IMR-90 (cell line): Measurements from ENCODE around the gene ABL2. TPM values are rescaled to one million over a fixed set of nuclear protein-coding genes. Genes with fewer than 3 reads are reported as not detected.
"Not testable (repeated sequence)": the region's sequence is repeated elsewhere in the genome, so short reads cannot be mapped to it uniquely, and the experiment has no call there.

Experiments used
- ATAC-seq: fragments of 200-7000 bp; cut with Tn5 transposase; 2 replicates; pipeline ENCODE4 v1.9.1; 2020; ENCODE audit warnings: low read depth, mild to moderate bottlenecking, moderate library complexity
- BruUV-seq: library from RNA; stranded (reverse); fragments of 400-500 nt; replicated peaks from 2 replicates; lab custom pipeline; 2021; lab: Mats Ljungman, UMichigan
- CTCF ChIA-PET: fragments of 300-600 bp; formaldehyde crosslinking; extraction: SDS; loops from one replicate; lab custom pipeline; 2021; ENCODE audit warnings: antibody characterized with exemption; lab: Yijun Ruan, JAX
- POLR2A ChIA-PET: fragments of 300-600 bp; sonication (Branson Sonifier 250); formaldehyde crosslinking; loops from one replicate; lab custom pipeline; 2022; ENCODE audit warnings: antibody characterized with exemption; ENCODE audit not compliant: unreplicated experiment; lab: Charles Lee
- DNase-seq: peaks from one replicate; pipeline ENCODE4 v3.0.0; 2013
- H2AFZ ChIP-seq: replicated peaks from 2 replicates; pipeline ENCODE3; 2013; ENCODE audit warnings: low read length, mild to moderate bottlenecking; ENCODE audit not compliant: poor library complexity
- H2AK5ac ChIP-seq: 2 replicates; pipeline ENCODE4 v1.6.1; 2013; ENCODE audit warnings: low read depth, low read length, inconsistent platforms
- H2AK9ac ChIP-seq: replicated peaks from 2 replicates; pipeline ENCODE3; 2013; ENCODE audit warnings: mild to moderate bottlenecking, low read depth, low read length, moderate library complexity; ENCODE audit not compliant: poor library complexity
- H2BK120ac ChIP-seq: 2 replicates; pipeline ENCODE4 v1.6.1; 2013; ENCODE audit warnings: low read depth, low read length, inconsistent platforms
- H2BK15ac ChIP-seq: 3 replicates; pipeline ENCODE4 v1.6.1; 2013; ENCODE audit warnings: low read depth, low read length, inconsistent platforms
- H2BK20ac ChIP-seq: 2 replicates; pipeline ENCODE4 v1.6.1; 2013; ENCODE audit warnings: low read depth, mild to moderate bottlenecking, inconsistent platforms, low read length, moderate library complexity
- H2BK5ac ChIP-seq: 2 replicates; pipeline ENCODE4 v1.6.1; 2013; ENCODE audit warnings: mild to moderate bottlenecking, low read depth, low read length, inconsistent platforms; ENCODE audit not compliant: poor library complexity, severe bottlenecking
- H3K14ac ChIP-seq: replicated peaks from 2 replicates; pipeline ENCODE4 v1.6.1; 2013; ENCODE audit warnings: low read depth, low read length, inconsistent platforms
- H3K18ac ChIP-seq: 2 replicates; pipeline ENCODE4 v1.6.1; 2013; ENCODE audit warnings: low read depth, low read length, control low read depth
- H3K23ac ChIP-seq: 2 replicates; pipeline ENCODE4 v1.6.1; 2013; ENCODE audit warnings: low read depth, low read length, inconsistent platforms
- H3K27ac ChIP-seq: 2 replicates; pipeline ENCODE4 v1.5.1; 2013; ENCODE audit warnings: mild to moderate bottlenecking, control low read depth, low read length; ENCODE audit not compliant: insufficient read depth
- H3K27me3 ChIP-seq: 2 replicates; pipeline ENCODE4 v1.6.1; 2013; ENCODE audit warnings: low read length; ENCODE audit not compliant: control insufficient read depth, insufficient read depth
- H3K36me3 ChIP-seq: 2 replicates; pipeline ENCODE4 v1.6.1; 2013; ENCODE audit warnings: low read length, mixed read lengths; ENCODE audit not compliant: control insufficient read depth, insufficient read depth
- H3K4ac ChIP-seq: 2 replicates; pipeline ENCODE4 v1.6.1; 2013; ENCODE audit warnings: low read depth, low read length, inconsistent platforms
- H3K4me1 ChIP-seq: 2 replicates; pipeline ENCODE4 v1.6.1; 2013; ENCODE audit warnings: low read length, mixed read lengths; ENCODE audit not compliant: control insufficient read depth, insufficient read depth
- H3K4me2 ChIP-seq: 2 replicates; pipeline ENCODE4 v1.6.1; 2013; ENCODE audit warnings: low read depth, mild to moderate bottlenecking, control low read depth, low read length, moderate library complexity
- H3K4me3 ChIP-seq: 2 replicates; pipeline ENCODE4 v1.5.1; 2013; ENCODE audit warnings: low read depth, mild to moderate bottlenecking, control low read depth, low read length, moderate library complexity; ENCODE audit not compliant: insufficient read depth
- H3K56ac ChIP-seq: 2 replicates; pipeline ENCODE4 v1.6.1; 2013; ENCODE audit warnings: low read length, inconsistent platforms; ENCODE audit not compliant: insufficient read depth; ENCODE audit errors: extremely low read depth
- H3K79me1 ChIP-seq, 2 experiments: 2 replicates each; pipeline ENCODE4 v1.6.1; 2013; ENCODE audit warnings: low read length in 2 of 2, inconsistent platforms in 1 of 2, low read depth in 1 of 2
- H3K9ac ChIP-seq: 2 replicates; pipeline ENCODE4 v1.6.1; 2013; ENCODE audit warnings: low read depth, low read length, control low read depth
- H3K9me1 ChIP-seq: 2 replicates; pipeline ENCODE4 v1.6.1; 2013; ENCODE audit warnings: low read length, inconsistent platforms; ENCODE audit not compliant: insufficient read depth
- H3K9me3 ChIP-seq: 2 replicates; pipeline ENCODE4 v1.6.1; 2013; ENCODE audit warnings: low read length; ENCODE audit not compliant: control insufficient read depth, insufficient read depth
- H4K20me1 ChIP-seq: 2 replicates; pipeline ENCODE4 v1.6.1; 2013; ENCODE audit warnings: low read length, inconsistent platforms; ENCODE audit not compliant: insufficient read depth
- H4K5ac ChIP-seq: 2 replicates; pipeline ENCODE4 v1.6.1; 2013; ENCODE audit warnings: mild to moderate bottlenecking, low read depth, low read length, control low read depth
- H4K8ac ChIP-seq, 2 experiments: 2 replicates each; pipeline ENCODE4 v1.6.1; 2013; ENCODE audit warnings: low read depth in 2 of 2, low read length in 2 of 2, control low read depth in 1 of 2, inconsistent platforms in 1 of 2
- H4K91ac ChIP-seq: 2 replicates; pipeline ENCODE4 v1.6.1; 2013; ENCODE audit warnings: low read depth, low read length, inconsistent platforms; ENCODE audit not compliant: insufficient read depth
- CEBPB ChIP-seq: IDR thresholded peaks from 2 replicates; pipeline ENCODE4 v1.6.1; 2012; ENCODE audit warnings: low read depth, low read length, improper control_type of control experiment
- CTCF ChIP-seq: conservative IDR thresholded peaks from 2 replicates; pipeline ENCODE4 v1.5.1; 2012; ENCODE audit warnings: mild to moderate bottlenecking, low read depth, low read length, improper control_type of control experiment
- NFE2L2 ChIP-seq: fragments of 150-350 bp; IDR thresholded peaks from 2 replicates; pipeline ENCODE4 v1.6.1; 2016; ENCODE audit warnings: low read depth, mild to moderate bottlenecking, low read length
- WGBS, 2 experiments: methylation state at CpG; one replicate each; pipeline versions ENCODE4 v1.1.5 to v1.1.7; 2013; ENCODE audit warnings: missing lambda C conversion rate in 2 of 2; ENCODE audit not compliant: insufficient read length in 1 of 2; ENCODE audit errors: extremely low coverage in 2 of 2; 5-methylcytosine and 5-hydroxymethylcytosine counted together
- dilution Hi-C: fragments of 300-500 bp; cut with HindIII; formaldehyde crosslinking; loops from one replicate; pipeline ENCODE4 v1.14.3; 2018; ENCODE audit warnings: low sequenced_read_pairs; ENCODE audit not compliant: unreplicated experiment
- in situ Hi-C: fragments of 300-500 bp; cut with MboI; formaldehyde crosslinking; loops from 3 replicates; pipeline ENCODE4 v1.14.3; 2019; ENCODE audit warnings: low sequenced_read_pairs, inconsistent platforms, mixed read lengths
- intact Hi-C: fragments of 100-400 bp; cut with micrococcal nuclease; formaldehyde crosslinking; loops from 2 replicates; pipeline ENCODE4 v1.10.0; 2022
- polyA plus RNA-seq, 3 experiments: library from polyadenylated mRNA; depleted of rRNA; stranded (reverse); fragments of >200 nt; gene quantifications; 2 replicates each; pipeline ENCODE4 v1.2.3, GENCODE V29; 2012; ENCODE audit warnings: low replicate concordance in 1 of 3
- total RNA-seq: library from RNA; depleted of rRNA; stranded (reverse); fragments of >200 nt; gene quantifications from 2 replicates; pipeline ENCODE4 v1.2.3, GENCODE V29; 2012

Gene ABL2
- total and polyA plus RNA-seq, 2 of the 4 experiments (the other 2 are of a cell fraction): 9.7 to 110 TPM

- Histone ChIP-seq H4K8ac (no peak overlapping the region), H3K18ac (peak overlapping the region; percentile 61; the same call in 1 of the 2 replicates), H2BK20ac (0 out of 2 replicates have a peak overlapping the region, but pooled peaks have one; percentile 23), H2BK120ac (peak overlapping the region; percentile 21), H3K9ac (0 out of 2 replicates have a peak overlapping the region, but pooled peaks have one; percentile 41), H2BK15ac (no peak overlapping the region), H4K91ac (no peak overlapping the region), H3K9me3 (no peaks in the 10 kb centered on the region), H4K5ac (peak overlapping the region; percentile 50; the same call in 1 of the 2 replicates), H2AFZ (no peak overlapping the region), H3K4me1 (peaks cover 16% of the 10 kb centered on the region), H3K36me3 (no peaks in the 10 kb centered on the region), H2AK5ac (peak overlapping the region; percentile 12; the same call in 1 of the 2 replicates), H2BK5ac (peak overlapping the region; percentile 33), H3K14ac (no peak overlapping the region), H2AK9ac (no peak overlapping the region), H3K27ac (peak overlapping the region; percentile 47; the same call in 1 of the 2 replicates), H4K20me1 (no peaks in the 10 kb centered on the region), H3K56ac (no peak overlapping the region), H3K27me3 (no peaks in the 10 kb centered on the region), H3K79me1 (peaks cover 12 to 46% of the 10 kb centered on the region in 2 experiments; a peak in 3 of 4 replicates), H3K4me2 (peak overlapping the region; percentile 24; the same call in 1 of the 2 replicates), H3K4me3 (no peak overlapping the region), H3K9me1 (no peaks in the 10 kb centered on the region), H3K4ac (peak overlapping the region; percentile 21; the same call in 1 of the 2 replicates), H3K23ac (no peak overlapping the region)
- no TSS peak for BruUV-seq
- POLR2A ChIA-PET: no interaction called here
- intact Hi-C loops (loop anchor here (5.0 kb wide), 1 partner anchor 33 kb away; no protein-coding TSS in a partner anchor), dilution Hi-C loops (no loop called here), in situ Hi-C loops (no loop called here)
- CTCF ChIA-PET: interaction anchor here (1.0 kb wide), 2 partner anchors 55 to 73 kb away, joined by 3 read pairs; no protein-coding TSS in a partner anchor
- TF ChIP-seq CTCF (no peak), NFE2L2 (peak; percentile 62; the same call in 1 of the 2 replicates), CEBPB (0 out of 2 replicates have a peak, but pooled peaks have one; percentile 12)
- WGBS, 2 experiments: no CpG with 5 or more reads among the region's 2 CpGs
- ATAC-seq: peak; percentile 22
- peak; percentile 55 for DNase-seq
Observed at GRCh38 chr1:179175011-179175841, 54.3 kb downstream of the ABL2 start.

DNA sequence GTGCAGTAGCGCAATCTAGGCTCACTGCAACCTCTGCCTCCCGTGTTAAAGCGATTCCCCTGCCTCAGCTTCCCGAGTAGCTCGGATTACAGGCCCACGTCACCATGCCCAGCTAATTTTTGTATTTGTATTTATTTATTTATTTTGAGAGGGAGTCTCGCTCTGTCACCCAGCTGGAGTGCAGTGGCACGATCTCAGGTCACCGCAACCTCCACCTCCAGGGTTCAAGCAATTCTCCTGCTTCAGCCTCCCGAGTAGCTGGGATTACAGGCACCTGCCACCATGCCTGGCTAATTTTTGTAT is 59.1 kb downstream of the ABL2 start:
- H2AK9ac ChIP-seq, H3K4me3 ChIP-seq, H2BK120ac ChIP-seq, H3K23ac ChIP-seq, H3K27ac ChIP-seq, H4K91ac ChIP-seq, H2BK15ac ChIP-seq, H3K18ac ChIP-seq, POLR2A ChIA-PET, H3K56ac ChIP-seq, ATAC-seq, H2BK20ac ChIP-seq, CTCF ChIA-PET, H3K9me3 ChIP-seq, H2AFZ ChIP-seq, H4K20me1 ChIP-seq, H3K9me1 ChIP-seq, H3K9ac ChIP-seq, H3K4me2 ChIP-seq, dilution Hi-C loops, BruUV-seq, H4K5ac ChIP-seq, DNase-seq, H3K36me3 ChIP-seq, in situ Hi-C loops, H3K27me3 ChIP-seq, intact Hi-C loops: not testable (repeated sequence)
- peak overlapping the region; percentile 89 for H2BK5ac ChIP-seq
- WGBS, 2 experiments: no CpG with 5 or more reads among the region's 10 CpGs
- peaks cover 10% of the 10 kb centered on the region for H3K4me1 ChIP-seq
- H3K4ac ChIP-seq: 0 out of 2 replicates have a peak overlapping the region, but pooled peaks have one; percentile 35
- peak overlapping the region in 1 of 2 experiments; percentile 13; a peak in 1 of 4 replicates for H4K8ac ChIP-seq
- peaks cover 12 to 38% of the 10 kb centered on the region in 2 experiments; a peak in 3 of 4 replicates for H3K79me1 ChIP-seq
- peak overlapping the region; percentile 59; the same call in 1 of the 2 replicates for H2AK5ac ChIP-seq
- peak overlapping the region; percentile 94; the same call in 1 of the 2 replicates for H3K14ac ChIP-seq
